Fibroblast of lung (primary cell): ENCODE measurements around the gene STRA6. TPM values are rescaled to one million over a fixed set of nuclear protein-coding genes. Genes with fewer than 3 reads are reported as not detected.

ENCODE experiments used
- DNase-seq, 2 donors: peaks; one replicate each; pipeline versions ENCODE4 v3.0.0 to v3.0.0-alpha.2; 2010; ENCODE audit warnings: low read depth in 2 of 2
- H2AFZ ChIP-seq: 2 replicates; pipeline ENCODE4 v1.5.1; 2012; ENCODE audit warnings: low read length, control low read depth, inconsistent platforms
- H3K27ac ChIP-seq: 2 replicates; pipeline ENCODE4 v1.5.1; 2011; ENCODE audit warnings: low read length, control low read depth; ENCODE audit not compliant: insufficient read depth
- H3K27me3 ChIP-seq: 2 replicates; pipeline ENCODE4 v1.5.1; 2011; ENCODE audit warnings: mild to moderate bottlenecking, low read length; ENCODE audit not compliant: control insufficient read depth, insufficient read depth
- H3K36me3 ChIP-seq: 2 replicates; pipeline ENCODE4 v1.5.1; 2011; ENCODE audit warnings: low read length; ENCODE audit not compliant: control insufficient read depth, insufficient read depth
- H3K4me1 ChIP-seq: 2 replicates; pipeline ENCODE4 v1.5.1; 2011; ENCODE audit warnings: low read length; ENCODE audit not compliant: control insufficient read depth, insufficient read depth; ENCODE audit errors: extremely low read depth
- H3K4me2 ChIP-seq: 2 replicates; pipeline ENCODE4 v1.5.1; 2011; ENCODE audit warnings: low read length, control low read depth; ENCODE audit not compliant: insufficient read depth; ENCODE audit errors: extremely low read depth
- H3K4me3 ChIP-seq, 4 experiments: fragments of 200-600 bp in 1 of 4; sonication (generic) in 1 of 4; replicated peaks in 1 of 4; 2 replicates each; pipeline ENCODE4 v1.5.1; 2011 to 2016; ENCODE audit warnings: low read length in 4 of 4, low read depth in 3 of 4, mild to moderate bottlenecking in 3 of 4, control low read depth in 2 of 4, inconsistent platforms in 1 of 4, mixed read lengths in 1 of 4; ENCODE audit not compliant: insufficient read depth in 1 of 4; ENCODE audit errors: control extremely low read depth in 1 of 4
- H3K79me2 ChIP-seq: 2 replicates; pipeline ENCODE4 v1.5.1; 2012; ENCODE audit warnings: mild to moderate bottlenecking, low read length, inconsistent platforms; ENCODE audit not compliant: control insufficient read depth, insufficient read depth
- H3K9ac ChIP-seq: 2 replicates; pipeline ENCODE4 v1.5.1; 2011; ENCODE audit warnings: mild to moderate bottlenecking, low read length, control low read depth; ENCODE audit not compliant: insufficient read depth
- H3K9me3 ChIP-seq: 2 replicates; pipeline ENCODE4 v1.5.1; 2012; ENCODE audit warnings: low read depth, low read length; ENCODE audit not compliant: control insufficient read depth, insufficient read depth
- H4K20me1 ChIP-seq: 2 replicates; pipeline ENCODE4 v1.5.1; 2011; ENCODE audit warnings: low read length; ENCODE audit not compliant: control insufficient read depth, insufficient read depth; ENCODE audit errors: extremely low read depth
- EZH2 ChIP-seq: IDR thresholded peaks from 2 replicates; pipeline ENCODE4 v1.5.1; 2012; ENCODE audit warnings: low read length, control low read depth, mild to moderate bottlenecking; ENCODE audit errors: missing control alignments
- polyA plus RNA-seq, 2 donors: library from polyadenylated mRNA; depleted of rRNA in 1 of 2; stranded (reverse) in 1 of 2; unstranded in 1 of 2; fragments of >200 nt; gene quantifications; 2 replicates each; pipeline ENCODE4 v1.2.1, GENCODE V29; 2011 to 2012; ENCODE audit warnings: missing spikeins in 1 of 2
- total RNA-seq: library from RNA; depleted of rRNA; stranded (reverse); fragments of >200 nt; gene quantifications from 2 replicates; pipeline ENCODE4 v1.2.1, GENCODE V29; 2014
- TF ChIP-seq, protein P1 (sequence below), 2 donors: IDR thresholded peaks in 1 of 2; conservative IDR thresholded peaks in 1 of 2; 1 replicate in 1 of 2; 2 replicates in 1 of 2; pipeline ENCODE4 v1.5.1; 2011 to 2012; ENCODE audit warnings: low read length in 2 of 2, control low read depth in 1 of 2, inconsistent platforms in 1 of 2, low read depth in 1 of 2, mild to moderate bottlenecking in 1 of 2

The STRA6 gene
- total and polyA plus RNA-seq, 2 donors (not counting 1 experiment from before 2014, with no cell fraction given) = 0.17 TPM; not detected in 1

- Histone ChIP-seq H3K9ac (no peak overlapping the region), H3K27ac (no peak overlapping the region)
- DNase-seq = no peak
These were observed 7.7 kb downstream of the STRA6 start for GRCh38 chr15:74194572-74195559.

GRCh38 chr15:74193905-74194304, 8.7 kb downstream of the STRA6 start:
- no peaks in the 10 kb centered on the region for H3K36me3 ChIP-seq
- H3K4me1 ChIP-seq = peaks cover 9% of the 10 kb centered on the region
- no peak for DNase-seq
- no peak overlapping the region for H2AFZ ChIP-seq
- no peak overlapping the region for H3K4me2 ChIP-seq
- TF ChIP-seq EZH2 = no peak
- TF ChIP-seq, protein P1, sequence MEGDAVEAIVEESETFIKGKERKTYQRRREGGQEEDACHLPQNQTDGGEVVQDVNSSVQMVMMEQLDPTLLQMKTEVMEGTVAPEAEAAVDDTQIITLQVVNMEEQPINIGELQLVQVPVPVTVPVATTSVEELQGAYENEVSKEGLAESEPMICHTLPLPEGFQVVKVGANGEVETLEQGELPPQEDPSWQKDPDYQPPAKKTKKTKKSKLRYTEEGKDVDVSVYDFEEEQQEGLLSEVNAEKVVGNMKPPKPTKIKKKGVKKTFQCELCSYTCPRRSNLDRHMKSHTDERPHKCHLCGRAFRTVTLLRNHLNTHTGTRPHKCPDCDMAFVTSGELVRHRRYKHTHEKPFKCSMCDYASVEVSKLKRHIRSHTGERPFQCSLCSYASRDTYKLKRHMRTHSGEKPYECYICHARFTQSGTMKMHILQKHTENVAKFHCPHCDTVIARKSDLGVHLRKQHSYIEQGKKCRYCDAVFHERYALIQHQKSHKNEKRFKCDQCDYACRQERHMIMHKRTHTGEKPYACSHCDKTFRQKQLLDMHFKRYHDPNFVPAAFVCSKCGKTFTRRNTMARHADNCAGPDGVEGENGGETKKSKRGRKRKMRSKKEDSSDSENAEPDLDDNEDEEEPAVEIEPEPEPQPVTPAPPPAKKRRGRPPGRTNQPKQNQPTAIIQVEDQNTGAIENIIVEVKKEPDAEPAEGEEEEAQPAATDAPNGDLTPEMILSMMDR (conservative IDR thresholded peaks at IDR 0.05 in 1 of 2, IDR thresholded peaks at IDR 0.05 in 1 of 2; ENCODE audit: low read depth in 1 of 2, low read length in 2 of 2) = no peak
- H4K20me1 ChIP-seq = no peaks in the 10 kb centered on the region
- no peaks in the 10 kb centered on the region for H3K9me3 ChIP-seq
- no peaks in the 10 kb centered on the region for H3K79me2 ChIP-seq
- H3K27ac ChIP-seq = no peak overlapping the region
- no peak overlapping the region for H3K4me3 ChIP-seq
- H3K27me3 ChIP-seq = no peaks in the 10 kb centered on the region
- H3K9ac ChIP-seq = no peak overlapping the region

More at GRCh38 chr15:74194572-74195559, 7.7 kb downstream of the STRA6 start:
- no peaks in the 10 kb centered on the region for H3K27me3 ChIP-seq
- H2AFZ ChIP-seq = no peak overlapping the region
- peaks cover 9% of the 10 kb centered on the region for H3K4me1 ChIP-seq
- H3K36me3 ChIP-seq = no peaks in the 10 kb centered on the region
- H3K4me3 ChIP-seq = no peak overlapping the region
- H4K20me1 ChIP-seq = no peaks in the 10 kb centered on the region
- no peak overlapping the region for H3K4me2 ChIP-seq
- no peaks in the 10 kb centered on the region for H3K79me2 ChIP-seq
- no peaks in the 10 kb centered on the region for H3K9me3 ChIP-seq
- TF ChIP-seq EZH2 = no peak
- TF ChIP-seq, protein P1 (conservative IDR thresholded peaks at IDR 0.05 in 1 of 2, IDR thresholded peaks at IDR 0.05 in 1 of 2; ENCODE audit: low read depth in 1 of 2, low read length in 2 of 2) = no peak

DNA sequence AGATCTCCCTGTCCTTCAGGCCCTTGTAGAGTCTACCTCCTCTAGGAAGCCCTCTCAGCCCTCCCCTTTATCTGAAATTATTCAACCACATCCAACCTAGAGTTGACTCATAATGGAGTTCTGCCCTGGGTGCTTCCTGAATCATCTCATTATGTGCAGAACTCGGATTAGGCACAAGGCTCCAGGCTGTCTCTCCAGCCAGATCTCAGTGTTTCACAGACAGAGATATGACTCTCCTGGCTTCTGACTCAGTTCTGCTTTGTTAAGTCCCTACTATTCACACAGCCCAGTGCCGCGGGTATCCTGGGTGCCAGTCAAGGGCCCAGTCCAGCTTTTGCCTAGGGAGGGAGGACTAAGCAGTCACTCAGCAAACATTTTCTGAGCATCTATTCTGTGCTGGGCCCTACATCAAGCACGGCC, 9.3 kb downstream of the STRA6 start:
- Histone ChIP-seq H3K36me3 (no peaks in the 10 kb centered on the region), H4K20me1 (no peaks in the 10 kb centered on the region), H3K4me2 (peak overlapping the region; percentile 17), H3K79me2 (no peaks in the 10 kb centered on the region), H3K9me3 (no peaks in the 10 kb centered on the region), H2AFZ (no peak overlapping the region), H3K27me3 (no peaks in the 10 kb centered on the region), H3K4me1 (peaks cover 9% of the 10 kb centered on the region), H3K4me3 (no peak overlapping the region), H3K27ac (no peak overlapping the region), H3K9ac (no peak overlapping the region)
- TF ChIP-seq, protein P1 (conservative IDR thresholded peaks at IDR 0.05 in 1 of 2, IDR thresholded peaks at IDR 0.05 in 1 of 2; ENCODE audit: low read depth in 1 of 2, low read length in 2 of 2) = no peak
- TF ChIP-seq EZH2 = no peak
- DNase-seq = peak; percentile 23 to 97
